Tibial nerve (tissue), 3 donors: ENCODE measurements around the gene ZBTB22.
"Not testable (repeated sequence)": the region's sequence is repeated elsewhere in the genome, so short reads cannot be mapped to it uniquely, and the experiment has no call there.

Experiments used
- POLR2A ChIP-seq, 2 donors: fragments of 450-650 bp; IDR thresholded peaks; one replicate each; pipeline ENCODE4 v1.6.1; 2017; ENCODE audit warnings: antibody characterized with exemption in 2 of 2, mild to moderate bottlenecking in 2 of 2, moderate library complexity in 2 of 2
- TF ChIP-seq, protein P1 (sequence below), 5 experiments: fragments of 200-600 bp in 3 of 5; fragments of 450-650 bp in 2 of 5; sonication (generic) in 3 of 5; IDR thresholded peaks; one replicate each; pipeline ENCODE4 v1.5.1; 2016 to 2019; ENCODE audit warnings: antibody characterized with exemption in 5 of 5, mild to moderate bottlenecking in 3 of 5, moderate library complexity in 2 of 5

- TF ChIP-seq, protein P1, sequence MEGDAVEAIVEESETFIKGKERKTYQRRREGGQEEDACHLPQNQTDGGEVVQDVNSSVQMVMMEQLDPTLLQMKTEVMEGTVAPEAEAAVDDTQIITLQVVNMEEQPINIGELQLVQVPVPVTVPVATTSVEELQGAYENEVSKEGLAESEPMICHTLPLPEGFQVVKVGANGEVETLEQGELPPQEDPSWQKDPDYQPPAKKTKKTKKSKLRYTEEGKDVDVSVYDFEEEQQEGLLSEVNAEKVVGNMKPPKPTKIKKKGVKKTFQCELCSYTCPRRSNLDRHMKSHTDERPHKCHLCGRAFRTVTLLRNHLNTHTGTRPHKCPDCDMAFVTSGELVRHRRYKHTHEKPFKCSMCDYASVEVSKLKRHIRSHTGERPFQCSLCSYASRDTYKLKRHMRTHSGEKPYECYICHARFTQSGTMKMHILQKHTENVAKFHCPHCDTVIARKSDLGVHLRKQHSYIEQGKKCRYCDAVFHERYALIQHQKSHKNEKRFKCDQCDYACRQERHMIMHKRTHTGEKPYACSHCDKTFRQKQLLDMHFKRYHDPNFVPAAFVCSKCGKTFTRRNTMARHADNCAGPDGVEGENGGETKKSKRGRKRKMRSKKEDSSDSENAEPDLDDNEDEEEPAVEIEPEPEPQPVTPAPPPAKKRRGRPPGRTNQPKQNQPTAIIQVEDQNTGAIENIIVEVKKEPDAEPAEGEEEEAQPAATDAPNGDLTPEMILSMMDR (IDR thresholded peaks at IDR 0.05) = not testable (repeated sequence)
- TF ChIP-seq POLR2A (IDR thresholded peaks at IDR 0.05) = not testable (repeated sequence)
Observed at GRCh38 chr6:33365206-33365971, 47.8 kb upstream of the ZBTB22 start.
